Activated effector memory CD4-positive, alpha-beta T cell treated with Interleukin-2 at 50 U/mL for 16 hours (primary cell): ENCODE results near the gene ZMYM5.
"Not testable (repeated sequence)": the region's sequence is repeated elsewhere in the genome, so short reads cannot be mapped to it uniquely, and the experiment has no call there.

Experiments used
- DNase-seq: peaks from one replicate; pipeline ENCODE4 v3.0.0-alpha.2; 2020

Gene ZMYM5

DNA sequence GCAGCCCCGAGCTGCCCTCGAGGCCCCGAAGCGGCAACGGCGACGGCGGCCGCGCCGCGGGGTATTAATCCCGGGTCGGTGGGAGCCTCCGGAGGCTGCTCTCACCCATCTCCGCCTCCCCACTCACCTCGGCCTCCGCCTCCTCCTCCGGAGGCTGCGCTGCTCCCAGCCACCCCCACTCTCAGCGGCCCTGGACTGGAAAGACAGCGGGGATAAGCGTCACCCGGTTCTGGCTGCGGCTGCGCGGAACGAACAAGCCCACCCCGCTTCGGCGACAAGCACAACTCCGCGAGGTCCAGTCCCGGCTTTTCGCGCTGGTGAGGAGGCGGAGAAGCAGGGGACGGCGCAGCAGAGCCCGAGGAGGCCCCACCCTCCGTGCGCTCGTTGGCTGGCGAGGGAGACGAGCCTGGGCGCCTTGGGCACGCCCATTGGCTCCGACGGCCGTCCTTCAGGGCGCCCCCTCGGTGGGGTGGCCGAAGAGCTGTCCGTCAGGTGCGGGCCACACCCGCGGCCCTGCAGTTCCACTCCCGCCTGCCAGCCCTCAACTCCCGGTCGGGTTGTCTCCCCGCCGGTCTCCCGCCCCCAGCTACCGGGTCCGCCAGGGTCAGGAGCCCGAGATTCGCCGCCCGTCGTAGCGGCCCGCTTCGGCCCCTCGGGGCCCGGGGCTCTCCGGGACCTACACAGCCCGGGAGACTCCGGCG is at the start of gene ZMYM5:
TSS of gene ZMYM5 (minus strand) at position 327 of the 701 bp plus-strand sequence. CDS start 11,469 bp downstream, outside the sequence.
- peak; percentile 92 for DNase-seq

DNA sequence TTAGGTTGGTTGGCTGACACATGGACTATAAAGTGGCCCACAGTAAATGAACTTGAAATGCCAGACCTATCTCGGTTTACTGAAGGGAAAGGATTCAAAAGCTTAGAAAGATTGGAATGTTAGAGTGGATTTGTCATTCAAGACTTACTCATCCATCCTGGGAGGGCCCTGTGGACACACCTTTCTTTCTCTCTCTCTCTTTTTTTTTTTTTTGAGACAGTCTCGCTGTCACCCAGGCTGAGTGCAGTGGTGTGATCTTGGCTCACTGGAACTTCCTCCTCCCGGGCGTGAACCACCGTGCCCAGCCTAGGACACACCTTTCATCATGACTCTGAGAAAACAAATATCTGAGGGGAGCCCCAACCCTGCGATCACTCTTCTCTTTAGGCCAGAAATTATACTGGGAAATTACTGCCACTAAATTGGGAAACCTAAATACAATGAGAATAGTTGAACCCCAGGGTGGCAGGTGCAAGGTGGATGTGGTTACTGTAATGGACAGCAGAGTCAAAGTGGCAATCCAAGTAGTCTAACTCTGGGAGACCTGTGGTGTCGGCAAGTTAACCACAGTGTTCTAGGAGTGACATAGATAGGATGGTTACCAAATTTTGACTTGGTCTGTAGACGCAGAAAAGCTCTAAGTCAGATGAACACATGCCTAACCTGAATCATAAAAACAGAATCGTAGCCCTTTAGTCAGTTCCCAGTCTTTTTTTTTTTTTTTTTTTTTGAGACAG is 47.1 kb upstream of the ZMYM5 start:
- no peak for DNase-seq

DNA sequence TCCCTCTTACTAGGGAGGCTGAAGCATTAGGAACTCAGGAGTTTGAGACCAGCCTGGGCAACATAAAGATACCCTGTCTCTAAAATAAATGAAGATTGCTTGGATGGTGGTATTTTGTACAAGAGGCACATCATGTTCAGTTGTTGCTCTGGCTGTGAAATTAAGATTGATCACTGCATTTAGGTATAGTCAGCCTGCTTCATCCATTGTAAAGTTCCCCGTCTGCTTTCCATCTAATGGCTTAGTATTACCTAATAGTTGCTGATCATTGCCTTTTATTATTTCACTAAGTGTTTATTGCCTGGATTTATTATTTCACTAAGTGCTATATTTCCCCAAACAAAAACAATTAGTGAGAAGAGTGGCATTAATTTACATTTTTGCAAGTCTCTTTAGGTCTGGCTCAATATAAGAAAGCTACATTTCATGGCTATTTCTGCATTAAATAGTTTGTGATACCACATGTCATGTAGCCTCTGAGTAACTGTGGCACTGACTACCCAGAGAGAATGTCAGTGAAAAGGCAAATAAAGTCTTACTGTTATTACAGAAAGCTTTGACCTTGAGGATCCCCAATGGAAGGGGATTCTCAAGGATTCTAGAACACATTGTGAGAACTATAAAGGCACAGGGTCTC is 45.0 kb upstream of the ZMYM5 start:
- DNase-seq, result no peak

DNA sequence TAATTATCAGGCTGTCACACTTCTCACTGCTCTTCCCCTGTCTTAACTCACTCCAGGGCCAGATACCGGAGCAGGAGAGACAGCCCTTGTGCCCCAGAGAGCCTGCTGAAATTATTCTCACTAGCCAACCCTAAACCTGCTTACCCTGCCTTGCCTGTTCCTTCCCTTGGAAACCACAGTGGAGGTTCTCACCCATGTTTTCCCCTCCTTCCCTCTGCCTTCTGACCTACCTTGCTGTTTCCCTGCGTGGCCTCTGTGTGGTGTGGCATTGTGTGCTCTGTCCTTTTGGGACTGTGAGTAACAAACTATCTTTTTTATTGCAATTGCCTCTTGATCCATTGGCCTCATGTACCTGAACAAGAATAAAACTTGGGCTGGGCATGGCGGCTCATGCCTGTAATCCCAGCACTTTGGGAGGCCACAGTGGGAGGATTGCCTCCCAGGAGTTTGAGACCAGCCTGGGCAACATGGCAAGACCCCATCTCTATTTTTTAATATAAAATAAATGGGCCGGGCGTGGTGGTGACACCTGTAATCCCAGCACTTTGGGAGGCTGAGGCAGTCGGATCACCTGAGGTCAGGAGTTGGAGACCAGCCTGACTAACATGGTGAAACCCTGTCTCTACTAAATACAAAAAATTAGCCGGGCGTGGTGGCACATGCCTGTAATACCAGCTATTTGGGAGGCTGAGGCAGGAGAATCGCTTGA is 42.2 kb upstream of the ZMYM5 start:
- DNase-seq, result not testable (repeated sequence)

DNA sequence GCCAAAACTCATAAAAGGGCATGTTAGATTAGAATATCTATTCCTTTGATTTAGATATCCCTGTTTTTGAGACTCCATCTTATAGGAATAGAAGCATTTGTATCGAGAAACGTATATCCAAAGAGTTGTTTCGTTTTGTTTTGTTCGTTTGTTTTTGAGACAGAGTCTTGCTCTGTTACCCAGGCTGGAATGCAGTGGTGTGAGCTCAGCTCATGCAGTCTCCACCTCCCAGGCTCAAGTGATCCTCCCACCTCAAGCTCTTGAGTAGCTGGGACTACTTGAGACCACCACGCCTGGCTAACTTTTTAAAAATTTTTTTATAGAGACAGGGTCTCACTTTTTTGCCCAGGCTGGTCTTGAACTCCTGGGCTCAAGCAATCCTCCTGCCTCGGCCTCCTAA is 26.6 kb upstream of the ZMYM5 start:
- DNase-seq, result no peak

DNA sequence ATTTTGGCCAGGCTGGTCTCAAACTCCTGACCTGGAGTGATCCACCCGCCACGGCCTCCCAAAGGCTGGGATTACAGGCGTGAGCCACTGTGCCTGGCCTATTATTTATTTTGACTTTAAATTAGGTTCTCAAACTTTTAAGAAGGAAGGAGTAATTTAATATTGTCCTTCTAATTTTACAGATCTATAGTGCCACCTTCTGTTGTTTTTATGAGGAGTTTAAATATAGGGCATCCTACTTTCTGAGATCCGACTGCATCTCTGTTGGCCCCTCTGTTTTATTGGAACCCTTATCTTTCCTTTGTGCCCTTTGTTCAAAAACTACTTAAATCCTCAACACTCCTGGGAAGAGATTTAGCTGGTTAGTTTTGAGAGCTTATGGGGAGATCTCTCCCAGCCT is 25.4 kb upstream of the ZMYM5 start:
- no peak for DNase-seq

DNA sequence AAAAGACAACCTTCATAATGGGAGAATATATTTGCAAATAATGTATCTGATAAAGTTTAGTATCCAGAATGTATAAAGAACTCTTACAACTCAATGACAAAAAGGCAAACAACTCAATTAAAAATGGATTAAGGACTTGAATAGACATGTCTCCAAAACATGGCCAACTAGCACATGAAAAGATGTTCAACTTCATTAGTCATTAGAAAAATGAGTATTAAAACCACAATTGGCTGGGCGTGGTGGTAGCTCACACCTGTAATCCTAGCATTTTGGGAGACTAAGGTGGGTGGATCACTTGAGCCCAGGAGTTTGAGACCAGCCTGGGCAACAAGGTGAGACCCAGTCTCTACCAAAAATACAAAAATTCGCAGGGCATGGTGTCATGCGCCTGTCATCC is 18.8 kb upstream of the ZMYM5 start:
- no peak for DNase-seq

DNA sequence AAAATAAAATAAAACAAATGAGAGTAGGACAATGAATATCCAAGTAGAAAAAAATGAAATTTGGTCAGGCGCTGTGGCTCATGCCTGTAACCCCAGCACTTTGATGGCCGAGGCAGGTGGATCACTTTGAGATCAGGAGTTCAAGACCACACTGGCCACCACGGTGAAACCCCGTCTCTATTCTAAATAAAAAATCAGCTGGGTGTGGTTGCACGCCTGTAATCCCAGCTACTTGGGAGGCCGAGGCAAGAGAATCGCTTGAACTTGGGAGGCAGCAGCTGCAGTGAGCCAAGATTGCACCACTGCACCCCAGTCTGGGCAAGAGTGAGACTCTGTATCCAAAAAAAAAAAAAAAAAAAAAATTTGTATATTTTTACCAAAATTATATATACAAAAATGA is 18.2 kb upstream of the ZMYM5 start:
- no peak for DNase-seq

DNA sequence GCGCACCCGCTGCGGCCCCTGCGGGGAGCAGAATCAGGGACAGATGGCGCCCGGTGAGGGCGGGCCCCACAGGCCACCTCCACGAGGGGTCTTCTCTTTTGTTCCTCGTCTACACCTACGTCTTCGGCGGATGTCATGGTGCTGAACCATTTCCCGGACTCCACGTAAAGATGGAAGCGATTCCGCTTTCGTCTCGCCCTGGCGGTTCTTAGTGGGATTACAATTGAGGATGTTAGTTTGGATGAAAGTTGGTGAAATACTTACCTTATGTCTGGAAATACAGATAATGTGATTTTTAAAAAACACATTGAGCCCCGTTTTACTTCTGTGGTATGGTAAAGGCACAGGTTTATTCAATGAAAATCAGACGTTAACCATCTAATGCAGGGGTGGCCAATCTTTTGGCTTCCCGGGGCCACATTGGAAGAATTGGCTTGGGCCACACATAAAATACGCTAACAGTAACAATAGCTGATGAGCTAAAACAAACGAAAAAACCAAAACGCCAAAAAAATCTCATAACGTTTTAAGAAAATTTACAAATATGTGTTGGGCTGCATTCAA is 1.4 kb upstream of the ZMYM5 start:
- DNase-seq, result peak; percentile 58

DNA sequence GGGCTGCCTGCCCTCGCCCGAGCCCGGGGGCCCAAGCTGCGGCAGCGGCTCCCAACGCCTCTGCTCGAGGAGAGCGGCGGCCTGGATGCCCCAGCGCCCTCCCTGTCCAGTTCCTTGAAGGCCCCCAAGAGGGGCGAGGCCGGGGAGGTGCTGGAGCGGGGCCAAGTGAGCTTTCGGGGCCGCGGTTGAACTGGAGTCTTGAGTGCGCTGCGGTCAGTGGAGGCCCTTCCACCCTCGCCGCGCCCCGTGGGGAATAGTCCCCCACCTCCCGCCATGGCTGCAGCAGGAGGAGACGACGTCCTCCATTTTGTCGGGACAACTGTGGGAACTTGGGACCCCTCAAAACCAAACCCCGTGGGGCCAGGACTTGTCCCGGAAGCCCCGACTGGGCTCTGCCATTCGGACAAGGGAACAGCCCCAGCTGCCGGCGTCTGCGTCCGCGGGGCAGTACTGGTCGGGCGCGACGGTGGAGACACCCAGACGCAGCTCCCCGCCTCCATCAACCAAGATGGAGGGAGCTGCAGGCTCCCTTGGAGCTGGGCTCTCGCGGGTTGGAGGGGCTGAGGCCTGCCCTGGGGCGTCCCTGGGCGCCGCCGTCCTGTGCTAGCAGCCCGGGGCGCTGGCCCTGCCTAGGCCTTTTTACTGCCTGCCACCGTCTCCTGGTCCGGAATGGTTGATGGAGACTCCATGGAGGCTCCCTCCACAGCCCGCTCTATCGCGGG is 736 bp upstream of the ZMYM5 start:
- peak; percentile 61 for DNase-seq

DNA sequence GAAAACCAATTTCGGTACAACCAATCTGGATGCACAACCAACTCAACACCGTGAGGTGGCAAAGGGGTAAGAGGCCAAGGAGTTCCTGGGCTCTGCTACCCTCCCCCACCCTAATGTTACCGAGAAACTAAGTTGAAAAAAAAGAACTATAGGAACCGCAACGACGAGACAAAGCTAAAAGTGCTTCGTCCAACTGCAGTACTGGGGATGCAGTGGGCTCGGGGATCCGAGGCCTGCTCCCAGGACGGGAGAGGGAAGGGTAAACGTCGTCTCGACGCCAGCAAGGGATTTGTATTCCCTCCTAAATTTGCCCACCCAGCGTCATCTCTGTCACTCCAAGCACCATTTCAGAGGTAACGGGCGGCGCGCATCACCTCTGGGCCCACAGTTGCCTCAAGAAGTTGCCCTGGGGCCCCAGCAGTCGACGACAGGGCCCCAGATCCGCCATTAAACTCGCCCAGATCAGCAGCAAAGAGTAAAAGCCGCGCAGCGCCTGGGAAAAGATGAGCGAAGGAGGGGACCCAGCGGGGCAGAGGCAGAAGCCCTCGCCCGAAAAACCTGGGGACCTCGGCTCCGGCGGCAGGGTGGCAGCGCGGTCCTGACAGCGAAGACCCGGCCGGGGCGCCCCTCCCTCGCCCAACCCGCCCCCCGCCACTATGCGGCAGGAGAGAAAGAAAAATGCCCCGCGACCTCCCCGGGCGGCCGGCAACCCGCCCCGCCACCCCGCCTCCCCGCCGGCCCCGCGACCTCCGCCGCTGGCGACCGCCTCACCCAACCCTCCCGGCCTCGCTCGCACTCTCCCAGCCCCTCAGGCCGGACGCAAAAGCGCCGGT is 752 bp downstream of the ZMYM5 start:
- peak; percentile 35 for DNase-seq

DNA sequence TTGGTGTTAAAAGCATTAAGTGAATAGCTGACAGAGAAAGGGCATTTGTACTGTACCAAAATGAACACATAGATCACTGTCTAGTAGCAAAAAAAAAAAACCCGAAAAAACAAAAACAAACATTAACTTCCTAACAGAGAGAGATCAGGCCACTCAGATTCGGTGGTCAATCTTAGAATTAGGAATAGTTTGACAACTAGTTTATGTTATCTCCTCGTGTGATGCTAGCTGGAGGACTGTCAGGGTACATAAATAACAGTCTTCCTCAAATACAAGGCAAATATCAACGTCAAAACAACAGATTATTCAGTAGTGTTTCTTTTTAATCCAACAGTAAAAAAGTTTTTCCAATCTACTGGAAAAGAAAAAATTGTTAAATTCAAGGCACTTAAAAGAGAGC is 1.7 kb downstream of the ZMYM5 start:
- DNase-seq, result no peak

DNA sequence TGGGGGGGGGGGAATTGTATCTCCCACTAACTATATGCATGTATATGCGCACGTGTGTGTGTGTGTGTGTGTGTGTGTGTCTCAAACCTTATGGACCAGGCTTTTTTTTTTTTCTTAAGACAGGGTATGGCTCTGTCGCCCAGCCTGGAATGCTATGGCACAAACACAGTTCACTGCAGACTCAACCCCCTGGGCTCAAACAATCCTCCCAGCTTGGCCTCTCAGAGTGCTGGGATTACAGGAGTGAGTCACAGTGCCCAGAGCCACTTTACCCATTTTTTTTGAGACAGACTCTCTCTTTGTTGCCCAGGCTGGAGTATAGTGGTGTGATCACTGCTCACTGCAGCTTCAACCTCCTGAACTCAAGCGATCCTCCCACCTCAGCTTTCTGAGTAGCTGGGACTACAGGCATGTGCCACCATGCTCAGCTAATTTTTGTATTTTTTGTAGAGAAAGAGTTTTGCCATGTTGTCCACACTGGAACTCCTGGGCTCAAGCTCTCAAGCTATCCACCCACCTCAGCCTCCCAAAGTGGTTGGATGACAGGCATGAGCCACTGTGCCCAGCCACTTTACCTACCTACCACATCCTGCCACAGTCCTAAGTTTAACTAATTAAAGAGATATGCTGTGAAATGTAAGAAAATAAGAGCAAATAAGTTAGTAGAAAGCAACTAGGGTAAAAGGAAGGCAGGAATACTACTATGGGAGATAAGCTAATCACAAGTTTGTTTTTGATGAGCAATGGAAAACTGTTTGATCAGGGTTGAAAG is 2.4 kb downstream of the ZMYM5 start:
- DNase-seq, result no peak

DNA sequence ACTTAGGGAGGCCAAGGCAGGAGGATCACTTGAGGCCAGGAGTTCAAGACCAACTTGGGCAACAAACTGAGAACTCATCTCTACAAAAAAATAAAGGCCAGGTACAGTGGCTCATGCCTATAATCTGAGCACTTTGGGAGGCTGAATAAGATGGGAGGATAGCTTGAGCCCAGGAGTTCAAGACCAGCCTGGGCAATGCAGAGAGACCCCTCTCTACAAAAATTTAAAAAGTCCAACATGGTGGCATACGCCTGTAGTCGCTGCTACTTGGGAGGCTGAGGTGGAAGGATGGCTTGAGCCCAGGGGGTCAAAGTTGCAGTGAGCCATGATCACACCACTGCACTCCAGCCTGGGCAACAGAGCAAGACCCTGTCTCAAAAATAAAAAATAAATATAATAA is 5.8 kb downstream of the ZMYM5 start:
- DNase-seq, result not testable (repeated sequence)

DNA sequence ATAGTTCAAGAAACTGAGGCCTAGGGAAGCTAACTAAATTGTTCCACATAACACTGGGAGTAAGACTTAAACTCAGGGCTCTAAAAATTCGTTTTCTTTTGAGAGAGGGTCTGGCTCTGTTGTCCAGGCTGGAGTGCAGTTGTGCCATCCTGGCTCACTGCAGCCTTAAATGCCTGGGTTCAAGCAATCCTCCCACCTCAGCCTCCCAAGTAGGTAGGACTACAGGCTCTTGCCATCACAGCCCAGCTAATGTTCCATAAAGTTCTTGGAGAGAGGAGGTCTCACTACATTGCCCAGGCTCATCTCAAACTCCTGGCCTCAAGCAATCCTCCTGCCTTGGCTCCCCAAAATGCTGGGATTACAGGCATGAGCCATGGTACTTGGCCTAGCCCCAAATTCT is 10.7 kb downstream of the ZMYM5 start:
- no peak for DNase-seq

DNA sequence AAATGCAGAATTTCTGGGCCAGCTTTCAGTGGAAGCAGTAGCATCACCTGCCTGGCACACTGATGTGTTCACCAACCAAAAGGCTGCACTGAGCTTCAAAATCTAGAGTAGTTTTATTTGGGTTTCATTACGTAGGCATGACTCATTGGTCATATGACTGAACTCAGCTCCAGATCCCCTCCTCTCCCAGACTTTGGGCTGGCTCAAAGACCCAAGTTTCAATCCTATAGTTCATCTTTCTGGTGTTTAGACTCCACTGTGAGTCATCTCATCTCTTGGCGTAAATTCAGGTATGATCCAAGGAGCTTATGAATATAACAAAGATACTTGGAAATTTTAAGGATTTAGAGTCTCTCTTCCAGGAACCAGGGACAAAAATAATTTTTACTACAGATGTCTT is 17.7 kb downstream of the ZMYM5 start:
- no peak for DNase-seq

DNA sequence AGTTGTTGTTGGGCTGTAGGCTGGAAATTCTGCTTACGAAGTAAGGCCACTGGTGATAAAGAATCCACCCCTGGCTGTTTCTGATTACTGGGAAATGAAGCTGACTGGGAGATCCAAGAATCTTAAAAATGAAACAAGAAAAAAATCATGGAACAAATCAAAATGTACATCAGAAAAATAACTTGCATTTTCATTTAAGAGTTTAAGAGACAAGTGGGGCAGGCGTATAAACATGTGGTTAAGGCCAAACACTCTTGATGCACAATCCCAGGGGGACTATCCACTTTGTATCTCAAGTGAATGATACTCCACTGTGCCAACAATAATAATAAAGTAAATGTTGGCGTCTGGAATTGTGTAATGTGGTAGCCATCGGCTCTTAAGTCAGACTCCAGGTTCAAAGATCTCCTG is 24.6 kb downstream of the ZMYM5 start:
- no peak for DNase-seq

DNA sequence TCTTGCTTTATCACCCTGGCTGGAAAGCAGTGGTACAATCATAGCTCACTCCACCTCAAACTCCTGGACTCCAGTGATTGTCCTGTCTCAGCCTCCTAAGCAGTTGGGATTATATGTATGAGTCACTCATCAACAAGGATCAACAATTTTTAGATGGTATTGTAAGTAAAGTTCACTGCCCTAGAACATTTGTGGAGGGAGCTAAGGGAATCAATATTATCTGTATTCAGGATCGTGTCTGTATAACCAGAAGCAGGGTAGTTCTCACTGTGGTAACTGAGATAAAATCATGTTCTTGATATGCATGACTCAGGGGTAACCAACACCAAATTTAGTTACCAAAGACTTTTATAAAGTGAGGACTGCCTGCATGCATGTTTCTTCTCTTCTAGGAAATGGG is 27.0 kb downstream of the ZMYM5 start:
- no peak for DNase-seq

DNA sequence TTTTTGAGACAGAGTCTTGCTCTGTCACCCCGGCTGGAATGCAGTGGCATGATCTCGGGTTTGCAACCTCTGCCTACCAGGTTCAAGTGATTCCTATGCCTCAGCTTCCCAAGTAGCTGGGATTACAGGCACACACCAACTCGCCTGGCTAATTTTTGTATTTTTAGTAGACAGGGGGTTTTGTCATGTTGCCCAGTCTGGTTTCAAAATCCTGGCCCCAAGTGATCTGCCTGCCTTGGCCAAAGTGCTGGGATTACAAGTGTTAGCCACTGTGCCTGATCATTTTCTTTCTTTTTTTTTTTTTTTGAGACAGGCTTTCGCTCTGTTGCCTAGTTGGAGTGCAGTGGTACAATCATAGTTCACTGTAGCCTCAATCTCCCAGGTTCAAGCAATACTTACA is 28.7 kb downstream of the ZMYM5 start:
- no peak for DNase-seq

DNA sequence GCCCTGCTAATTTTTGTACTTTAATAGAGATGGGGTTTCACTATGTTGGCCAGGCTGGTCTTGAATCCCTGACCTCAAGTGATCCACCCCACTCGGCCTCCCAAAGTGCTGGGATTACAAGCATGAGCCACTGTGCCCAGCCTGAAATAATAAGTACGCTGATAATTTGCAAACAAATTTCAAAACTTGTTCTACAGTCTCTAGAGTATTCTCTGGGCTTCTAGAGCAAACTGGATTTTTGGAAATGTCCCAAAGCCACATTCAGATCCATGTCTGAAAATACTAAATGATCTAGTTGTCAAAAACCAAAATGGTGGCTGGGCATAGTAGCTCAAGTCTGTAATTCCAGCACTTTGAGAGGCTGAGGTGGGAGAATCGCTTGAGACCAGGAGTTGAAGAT is 40.8 kb downstream of the ZMYM5 start:
- no peak for DNase-seq
